GM21367 (cell line): Measurements from ENCODE around the gene COL4A1.

Source experiments
- ATAC-seq: cut with Tn5 transposase; IDR thresholded peaks from one replicate; pipeline ENCODE4 v1.9.1; 2021; ENCODE audit not compliant: unreplicated experiment

Gene COL4A1

DNA sequence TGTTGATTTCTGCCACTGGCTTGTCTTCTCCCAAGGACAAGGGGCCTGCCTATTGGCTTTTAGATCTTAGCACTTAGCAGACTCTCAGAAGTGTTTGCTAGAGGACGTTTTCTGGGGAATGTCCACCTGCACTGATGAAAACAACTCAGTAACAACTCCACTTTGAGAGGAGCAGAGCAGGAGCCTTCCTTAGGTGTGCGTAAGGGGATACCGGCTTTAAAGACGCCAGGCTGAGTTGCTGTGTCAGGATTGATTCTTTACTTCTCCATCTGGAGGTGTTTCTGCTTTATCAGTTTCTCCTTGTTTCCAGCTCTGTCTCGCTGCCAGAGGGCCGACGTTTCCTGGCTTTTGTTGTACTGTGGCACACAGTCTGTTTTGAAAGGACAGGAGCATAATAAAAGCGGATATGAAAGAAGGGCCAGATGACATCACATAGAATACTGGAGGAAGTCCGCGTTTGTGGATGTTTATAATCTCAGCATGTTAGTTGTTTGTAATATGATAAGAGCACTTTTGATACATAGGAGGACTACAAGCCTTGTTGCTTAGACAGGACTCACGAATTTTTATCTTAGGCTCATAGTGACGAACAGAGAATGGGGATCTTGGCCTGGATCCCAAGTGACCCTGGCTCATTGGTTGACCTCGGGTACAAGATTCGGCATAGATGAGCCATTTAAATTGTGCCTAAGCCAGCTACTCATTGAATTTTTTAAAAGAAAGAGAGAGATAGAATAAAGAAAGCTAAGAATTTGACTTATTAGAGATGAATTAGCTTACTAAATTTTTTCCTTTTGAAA lies 34.7 kb upstream of the COL4A1 start:
- ATAC-seq = peak; percentile 40

DNA sequence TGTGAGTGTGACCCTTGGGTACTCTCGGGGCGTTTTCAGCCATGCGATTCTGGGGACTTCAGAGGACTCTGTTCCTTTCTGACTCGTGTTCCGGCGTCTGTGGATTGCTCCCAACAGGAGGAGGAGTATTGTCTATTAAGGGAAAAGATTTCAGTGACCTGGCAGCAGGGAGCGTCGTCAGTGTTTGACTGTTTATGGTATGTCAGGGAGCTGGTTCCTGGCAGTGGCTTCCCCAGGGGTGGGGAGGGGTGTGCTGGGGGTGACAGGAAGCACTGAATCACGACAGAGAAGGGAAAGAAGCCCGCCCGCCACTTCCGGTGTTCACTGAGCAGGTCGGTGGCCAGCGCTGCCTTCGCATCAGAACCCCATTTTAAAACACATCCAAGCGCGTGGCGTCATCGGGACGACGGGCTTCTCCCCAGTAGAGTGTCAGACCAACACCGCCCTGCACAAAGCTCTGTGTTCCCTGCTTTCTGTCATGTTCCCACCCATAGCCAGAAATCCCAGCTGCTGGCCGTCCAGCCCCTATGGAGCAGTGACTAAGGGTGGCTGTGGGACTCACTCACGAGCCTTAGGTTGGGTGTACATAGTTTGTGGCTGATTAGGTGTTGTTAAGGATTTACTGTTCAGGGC lies 34.0 kb upstream of the COL4A1 start:
- no peak for ATAC-seq

DNA sequence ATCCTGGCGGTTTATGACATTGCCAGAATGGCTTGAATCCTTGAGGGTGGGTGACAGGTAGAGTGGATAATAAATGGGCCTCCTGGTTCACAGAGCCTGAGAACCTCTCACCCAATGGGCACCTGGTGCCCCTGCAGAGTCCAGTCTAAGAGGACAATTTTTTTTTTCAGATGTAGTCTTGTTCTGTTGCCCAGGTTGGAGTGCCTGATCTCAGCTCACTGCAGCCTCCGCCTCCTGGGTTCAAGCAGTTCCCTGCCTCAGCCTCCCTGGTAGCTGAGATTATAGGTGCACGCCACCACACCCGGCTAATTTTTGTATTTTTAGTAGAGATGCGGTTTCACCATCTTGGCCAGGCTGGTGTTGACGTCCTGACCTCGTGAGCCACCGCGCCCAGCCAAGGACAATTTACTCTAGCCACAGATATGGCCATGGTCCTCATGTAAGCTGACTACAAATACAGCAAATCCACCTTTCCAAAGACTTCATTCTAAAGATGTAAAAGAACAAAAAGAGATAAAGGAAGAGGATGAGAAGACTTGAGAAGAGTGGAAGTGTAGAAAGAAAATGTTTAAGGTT lies 33.1 kb upstream of the COL4A1 start:
- no peak for ATAC-seq

GRCh38 chr13:110339263-110339662 lies 32.3 kb upstream of the COL4A1 start:
- ATAC-seq = no peak

DNA sequence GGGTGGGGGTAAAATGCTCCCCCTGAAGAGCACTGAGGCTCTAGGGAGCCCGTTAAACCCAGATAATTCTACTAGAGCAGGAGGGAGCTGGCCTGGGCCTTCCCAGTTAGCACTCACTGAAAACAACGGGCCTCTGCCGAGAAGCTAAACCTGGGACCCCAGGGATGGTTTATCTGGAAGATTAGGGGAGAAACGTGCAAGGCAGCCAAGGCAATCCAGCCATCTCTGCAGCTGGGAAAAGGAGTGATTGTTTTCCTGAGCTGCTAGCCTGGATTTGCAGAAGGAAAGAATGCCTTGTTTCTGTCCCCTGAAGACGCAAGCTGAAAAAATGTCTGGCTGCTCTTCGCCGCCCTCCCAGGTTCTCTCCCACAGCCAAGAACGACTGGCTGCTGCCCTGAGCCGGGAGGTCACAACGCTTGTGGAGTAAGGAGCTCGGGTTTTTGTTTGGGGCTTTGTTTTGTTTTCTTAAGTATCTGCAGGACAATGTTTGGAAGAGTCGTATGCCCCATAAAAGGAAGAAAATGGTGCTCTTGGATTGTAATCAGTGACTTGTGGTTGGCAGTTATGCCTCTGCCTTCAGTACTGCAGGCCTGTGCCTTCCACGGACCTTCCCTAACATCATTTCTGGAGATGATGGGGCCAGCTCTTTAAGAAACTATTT lies 31.6 kb upstream of the COL4A1 start:
- no peak for ATAC-seq

DNA sequence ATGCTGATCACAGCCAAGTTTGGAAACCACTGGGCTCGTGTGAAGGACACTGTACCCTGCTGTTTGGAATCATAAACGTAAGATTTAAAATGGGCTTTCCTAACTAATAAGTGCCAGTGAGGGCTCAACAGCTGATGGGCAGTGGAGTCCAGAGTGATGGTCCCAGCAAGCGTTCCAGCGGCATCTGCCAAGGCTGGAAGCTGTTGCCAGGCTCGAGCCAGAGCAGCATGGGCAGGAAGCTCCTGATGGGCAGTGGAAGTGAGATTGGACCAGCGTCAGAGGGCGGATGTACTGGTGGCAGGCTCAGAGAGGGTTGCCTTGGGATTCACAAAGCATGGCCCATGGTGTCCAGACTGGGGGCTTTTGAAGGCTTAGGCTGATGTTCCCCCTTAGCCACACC lies 30.3 kb upstream of the COL4A1 start:
- ATAC-seq = no peak

GRCh38 chr13:110336681-110337080 lies 29.7 kb upstream of the COL4A1 start:
- ATAC-seq = no peak

GRCh38 chr13:110336108-110336507 lies 29.2 kb upstream of the COL4A1 start:
- no peak for ATAC-seq

DNA sequence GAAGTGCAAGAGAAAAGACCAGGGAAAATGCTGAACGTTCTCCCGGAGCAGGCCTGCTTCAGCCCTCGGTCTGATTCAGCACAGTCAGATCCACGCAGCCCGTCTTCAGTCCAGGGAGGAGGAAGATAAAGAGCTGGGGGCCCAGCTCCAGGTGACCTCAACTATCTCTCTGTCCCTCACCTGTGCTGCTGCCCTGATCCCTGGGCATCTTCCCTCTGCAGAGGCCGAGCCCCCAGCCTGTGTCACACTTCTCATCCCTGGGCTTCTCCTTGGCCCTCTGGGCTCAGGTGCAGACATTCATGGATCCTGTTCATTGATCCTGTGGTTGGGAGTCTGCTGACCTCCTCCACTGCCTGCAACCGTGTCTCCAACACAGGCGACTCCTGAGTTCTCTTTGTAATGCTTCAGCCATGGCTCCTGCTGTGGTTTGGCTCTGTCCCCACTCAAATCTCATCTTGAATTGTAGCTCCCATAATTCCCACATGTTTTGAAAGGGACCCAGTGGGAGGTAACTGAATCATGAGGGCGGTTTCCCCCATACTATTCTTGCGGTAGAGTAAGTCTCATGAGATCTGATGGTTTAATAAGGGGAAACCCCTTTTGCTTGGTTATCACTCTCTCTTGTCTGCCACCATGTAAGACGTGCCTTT lies 28.0 kb upstream of the COL4A1 start:
- no peak for ATAC-seq

- no peak for ATAC-seq
Observed at GRCh38 chr13:110334256-110334655, 27.3 kb upstream of the COL4A1 start.

DNA sequence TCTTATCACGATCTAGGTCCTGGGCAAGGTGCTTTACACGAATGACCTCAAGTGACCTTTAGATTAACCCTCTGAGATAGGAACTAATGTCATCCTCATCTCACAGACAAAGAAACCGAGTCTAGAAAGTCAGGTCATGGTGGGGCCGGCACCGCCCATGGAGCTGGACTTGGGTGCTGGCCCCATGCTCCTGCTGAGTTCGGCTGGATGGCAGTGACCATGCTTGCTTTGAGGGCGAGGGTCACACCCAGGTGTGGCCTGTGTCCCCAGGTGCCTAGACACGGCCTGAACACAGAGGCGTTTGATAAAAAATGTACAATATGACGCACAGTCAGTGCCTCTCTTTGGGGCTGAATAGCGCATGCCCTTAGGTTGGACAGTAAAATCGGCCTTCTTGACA lies 26.9 kb upstream of the COL4A1 start:
- no peak for ATAC-seq

GRCh38 chr13:110332750-110333149 lies 25.8 kb upstream of the COL4A1 start:
- no peak for ATAC-seq

DNA sequence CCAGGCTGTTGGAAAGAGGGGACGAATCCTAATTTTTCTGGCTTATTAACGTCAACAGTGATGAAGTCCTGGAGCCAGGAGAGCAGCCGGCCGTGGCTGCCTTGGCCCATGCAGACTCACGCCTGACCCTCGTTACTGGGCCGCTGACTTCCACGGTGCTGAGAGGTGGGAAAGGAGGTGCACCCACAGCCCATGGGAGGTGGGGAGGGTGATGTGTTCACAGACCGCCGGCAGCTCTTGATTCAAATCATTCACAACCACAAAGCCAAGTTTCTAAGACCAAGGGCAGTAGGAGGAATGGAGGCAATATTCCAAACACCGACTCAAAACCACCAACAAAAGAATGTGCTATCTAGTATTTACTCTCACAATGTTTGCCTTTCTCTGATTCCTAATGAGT lies 24.4 kb upstream of the COL4A1 start:
- no peak for ATAC-seq

GRCh38 chr13:110330491-110331011 lies 23.6 kb upstream of the COL4A1 start:
- ATAC-seq = no peak

GRCh38 chr13:110329798-110330461 lies 23.0 kb upstream of the COL4A1 start:
- ATAC-seq = no peak

DNA sequence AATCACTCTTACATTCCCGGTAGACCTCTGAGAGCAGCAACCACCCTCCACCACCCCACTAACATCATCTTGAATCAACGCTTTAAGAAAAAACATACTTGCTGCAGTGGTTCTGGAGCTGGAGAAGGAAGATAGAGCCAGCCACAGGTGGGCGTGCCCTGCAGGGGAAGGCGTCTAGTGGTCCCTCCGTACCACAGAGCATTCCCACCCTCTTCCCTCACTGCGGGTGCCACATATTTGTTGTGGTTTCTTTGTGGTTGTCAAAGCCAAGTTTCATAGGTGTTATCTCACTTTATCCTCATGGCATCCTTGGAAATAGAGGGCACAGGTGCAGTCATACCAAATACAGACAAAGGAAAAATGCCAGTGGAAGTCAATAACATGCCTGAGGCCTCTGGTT lies 22.3 kb upstream of the COL4A1 start:
- no peak for ATAC-seq

- no peak for ATAC-seq
Observed at GRCh38 chr13:110328573-110328972, 21.6 kb upstream of the COL4A1 start.

DNA sequence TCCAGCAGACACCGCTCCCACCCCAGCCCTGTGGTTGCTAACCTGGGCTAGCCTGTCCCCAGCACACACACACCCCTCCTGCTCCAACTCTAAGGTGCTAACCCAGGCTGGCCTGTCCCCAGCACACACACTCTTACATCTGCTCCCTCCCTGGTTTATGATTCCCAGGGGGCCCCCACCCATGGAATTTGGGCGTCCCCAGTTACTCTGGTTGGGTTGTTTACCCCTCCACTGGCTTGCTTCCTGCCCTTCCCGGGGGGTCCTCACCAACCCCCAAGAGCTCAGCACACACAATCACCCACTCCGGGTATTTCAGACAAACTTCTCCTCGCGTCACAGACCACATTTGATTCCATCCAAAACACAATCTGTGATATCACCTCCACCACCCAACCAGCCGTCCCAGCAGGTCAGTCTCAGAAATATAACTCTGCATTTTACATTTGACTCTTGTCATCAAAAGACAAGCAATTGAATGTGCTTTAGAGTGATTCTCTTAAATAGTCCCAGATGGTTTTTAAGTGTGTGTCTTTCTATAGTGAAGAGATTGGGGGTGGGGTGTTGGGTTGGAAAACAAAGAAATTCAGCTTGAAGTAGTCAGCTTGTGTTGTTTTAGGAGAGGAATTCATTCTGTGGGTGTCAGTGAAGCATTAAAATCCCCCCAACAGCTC lies 20.2 kb upstream of the COL4A1 start:
- ATAC-seq = no peak

GRCh38 chr13:110326263-110326904 lies 19.4 kb upstream of the COL4A1 start:
- no peak for ATAC-seq
